GM19025 (cell line): ENCODE results near the gene UNK.
"Not testable (repeated sequence)": the region's sequence is repeated elsewhere in the genome, so short reads cannot be mapped to it uniquely, and the experiment has no call there.

Experiments
- ATAC-seq: cut with Tn5 transposase; IDR thresholded peaks from one replicate; pipeline ENCODE4 v1.9.1; 2021; ENCODE audit warnings: mild to moderate bottlenecking, low read depth, moderate library complexity; ENCODE audit not compliant: unreplicated experiment

The UNK gene

GRCh38 chr17:75845933-75846691 is 61.5 kb downstream of the UNK start:
- no peak for ATAC-seq

- ATAC-seq, result no peak
Measured at GRCh38 chr17:75846692-75847613, 62.3 kb downstream of the UNK start.

GRCh38 chr17:75847614-75848522 is 63.3 kb downstream of the UNK start:
- ATAC-seq, result no peak

- no peak for ATAC-seq
Measured at GRCh38 chr17:75848523-75849278, 64.1 kb downstream of the UNK start.

- ATAC-seq, result no peak
Measured at GRCh38 chr17:75849279-75849646, 64.7 kb downstream of the UNK start.

GRCh38 chr17:75849724-75850123 is 65.1 kb downstream of the UNK start:
- ATAC-seq, result no peak

GRCh38 chr17:75850928-75851692 is 66.5 kb downstream of the UNK start:
- no peak for ATAC-seq

- not testable (repeated sequence) for ATAC-seq
Measured at GRCh38 chr17:75851693-75851991, 67.0 kb downstream of the UNK start.

- no peak for ATAC-seq
Measured at GRCh38 chr17:75853433-75853832, 68.8 kb downstream of the UNK start.

GRCh38 chr17:75854101-75854748 is 69.6 kb downstream of the UNK start:
- ATAC-seq, result no peak

- no peak for ATAC-seq
Measured at GRCh38 chr17:75854881-75855309, 70.3 kb downstream of the UNK start.

- peak; percentile 85 for ATAC-seq
Measured at GRCh38 chr17:75855310-75856061, 70.9 kb downstream of the UNK start, which contains the start of gene WBP2. Gene WBP2 (minus strand): TSS chr17:75855335. CDS start chr17:75855297, 38 bp downstream.

- no peak for ATAC-seq
Measured at GRCh38 chr17:75856062-75856756, 71.6 kb downstream of the UNK start.

GRCh38 chr17:75859358-75859757 is 74.8 kb downstream of the UNK start:
- ATAC-seq, result not testable (repeated sequence)

GRCh38 chr17:75861927-75862317 is 77.3 kb downstream of the UNK start:
- ATAC-seq, result no peak

- ATAC-seq, result peak; percentile 91
Measured at GRCh38 chr17:75864448-75864871, 79.9 kb downstream of the UNK start.

GRCh38 chr17:75864887-75865286 is 80.3 kb downstream of the UNK start:
- ATAC-seq, result peak; percentile 11
